Fibroblast of skin of left quadriceps (primary cell): ENCODE data around the gene PRM3.

Source experiments
- DNase-seq, 2 experiments: peaks; one replicate each; pipeline ENCODE4 v3.0.0-alpha.2; 2013; ENCODE audit warnings: low read depth in 2 of 2

Gene PRM3

DNA sequence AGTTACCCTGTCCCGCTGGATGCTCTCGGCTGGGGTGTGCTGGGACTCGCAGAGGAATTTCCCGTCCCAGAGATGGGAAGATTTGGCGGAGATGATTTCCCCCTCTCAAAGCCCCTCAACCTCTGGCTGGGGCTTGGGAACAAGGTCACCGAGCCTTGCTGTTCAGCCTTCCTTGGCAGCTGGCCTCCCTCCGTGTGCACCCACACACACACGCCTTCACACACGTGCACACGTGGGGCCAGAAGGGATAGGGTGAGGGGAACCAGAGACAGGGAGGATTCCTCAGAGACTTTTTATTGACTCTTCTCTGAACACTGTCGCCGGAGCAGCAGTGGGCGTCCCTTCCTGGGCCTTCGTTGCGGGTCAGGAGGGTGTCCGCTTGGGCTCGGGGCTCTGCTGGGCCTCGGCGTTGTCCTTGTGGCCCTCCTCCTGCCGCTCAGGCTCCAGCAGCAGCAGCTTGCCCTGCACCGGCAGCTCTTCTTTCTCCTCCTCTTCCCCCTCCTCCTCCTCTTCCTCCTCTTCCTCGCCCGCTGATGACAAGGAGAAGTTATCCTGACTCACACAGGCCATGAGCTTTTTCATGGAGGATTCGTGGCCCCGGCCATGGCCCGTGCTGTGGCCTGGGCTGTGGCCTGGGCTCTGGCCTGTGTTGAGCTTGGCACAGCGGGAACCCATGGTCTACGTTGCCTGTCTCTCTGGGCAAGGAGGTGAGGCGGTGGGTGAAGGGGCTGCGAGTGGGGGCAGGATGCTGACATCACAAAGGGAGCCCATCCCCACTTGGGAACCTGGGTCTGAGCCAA, at the start of gene PRM3:
PRM3 (minus strand) TSS at position 709 of the 800 bp plus-strand sequence; CDS start at position 675, 34 bp downstream.
- DNase-seq: no peak

DNA sequence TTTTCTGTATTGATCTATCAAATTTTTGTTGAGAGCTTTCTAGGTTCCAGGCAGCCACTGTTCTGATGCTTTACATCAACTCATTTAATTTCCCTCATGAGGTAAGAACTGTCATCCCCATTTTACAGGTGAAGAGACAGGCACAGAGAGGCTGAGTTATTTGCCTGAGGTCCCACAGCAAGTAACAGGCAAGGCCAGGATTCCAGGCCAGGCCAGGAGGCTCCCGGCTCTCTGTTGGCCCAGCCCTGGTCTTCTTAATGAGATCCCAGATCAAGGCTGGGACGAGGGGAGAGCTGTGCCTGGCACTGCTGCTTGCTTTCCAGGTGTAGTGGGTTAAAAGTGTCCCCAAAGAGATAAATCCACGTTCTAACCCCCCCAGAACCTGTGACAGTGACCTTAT, 49.4 kb upstream of the PRM3 start:
- no peak for DNase-seq

DNA sequence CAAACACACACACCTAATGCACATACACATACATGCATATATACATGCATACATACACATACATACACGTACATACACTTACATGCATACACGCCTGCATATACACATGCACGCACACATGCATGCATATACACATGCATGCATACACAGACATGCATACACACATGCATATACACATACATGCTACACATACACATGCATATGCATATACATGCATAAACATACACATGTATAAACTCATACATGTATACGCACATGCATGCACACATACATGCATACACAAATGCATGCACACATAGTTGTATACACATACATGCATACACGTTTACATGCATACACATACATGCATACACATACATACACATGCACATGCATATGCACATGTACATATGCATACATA, 48.2 kb upstream of the PRM3 start:
- DNase-seq: no peak

- no peak for DNase-seq
Measured at GRCh38 chr16:11320170-11320569, 46.7 kb upstream of the PRM3 start.

- DNase-seq: no peak
Measured at GRCh38 chr16:11319529-11320146, 46.2 kb upstream of the PRM3 start.

GRCh38 chr16:11318817-11319216, 45.4 kb upstream of the PRM3 start:
- DNase-seq: no peak

- no peak for DNase-seq
Measured at GRCh38 chr16:11316331-11317015, 43.0 kb upstream of the PRM3 start.

DNA sequence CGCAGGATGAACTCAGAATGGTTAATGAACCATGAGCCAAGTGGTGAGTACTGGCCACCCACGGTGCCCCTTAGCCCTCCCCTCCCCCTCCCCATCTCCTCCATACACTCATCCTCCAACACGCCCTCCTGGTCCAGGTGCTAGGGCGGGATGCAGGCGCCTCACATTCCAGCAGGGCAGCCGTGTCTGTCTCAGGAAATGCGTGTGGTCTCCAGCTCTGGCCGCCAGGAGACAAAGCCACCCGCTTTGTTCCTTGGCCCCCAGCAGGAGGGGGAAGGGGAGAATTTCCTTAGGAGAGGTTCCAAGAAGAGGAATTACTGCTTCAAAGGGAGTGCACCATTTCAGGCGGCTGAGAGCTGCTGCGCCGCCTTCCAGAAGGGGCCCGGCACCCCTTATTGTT, 42.1 kb upstream of the PRM3 start:
- peak; percentile 41 to 47 for DNase-seq

- DNase-seq: no peak
Measured at GRCh38 chr16:11314309-11314894, 41.0 kb upstream of the PRM3 start.

DNA sequence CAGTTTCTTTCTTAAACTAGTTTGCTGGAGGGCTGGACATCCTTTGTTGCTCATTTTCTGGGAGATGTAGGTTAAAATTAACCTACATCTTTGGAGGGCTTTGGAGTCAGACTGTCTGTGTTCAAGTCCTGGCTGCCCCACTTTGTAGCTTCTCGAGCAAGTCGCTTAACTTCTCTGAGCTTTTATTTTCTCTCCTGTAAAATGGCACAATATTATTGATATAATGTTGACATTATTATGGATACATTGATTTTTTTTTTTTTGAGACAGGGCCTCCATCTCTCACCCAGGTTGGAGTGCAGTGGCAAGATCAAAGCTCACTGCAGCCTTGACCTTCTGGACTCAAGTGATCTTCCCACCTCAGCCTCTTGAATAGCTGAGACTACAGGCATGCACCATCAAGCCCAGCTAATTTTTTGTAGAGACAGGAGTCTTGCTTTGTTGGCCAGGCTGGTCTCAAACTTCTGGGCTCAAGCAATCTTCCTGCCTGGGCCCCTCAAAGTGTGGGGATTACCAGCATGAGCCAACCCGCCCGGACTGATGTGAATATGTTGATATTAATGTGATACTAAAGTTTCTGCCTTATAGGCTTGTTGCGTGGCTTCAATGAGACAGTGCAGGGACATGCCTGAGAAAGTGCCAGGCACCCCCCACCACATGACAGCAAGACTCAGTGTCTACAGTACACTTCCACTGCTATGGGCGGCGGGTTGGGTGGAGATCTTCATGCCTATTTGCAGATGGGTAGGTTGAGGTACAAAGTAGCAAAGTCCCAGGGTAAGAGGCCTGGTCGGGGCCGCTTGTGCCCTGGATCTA, 40.3 kb upstream of the PRM3 start:
- DNase-seq: no peak

DNA sequence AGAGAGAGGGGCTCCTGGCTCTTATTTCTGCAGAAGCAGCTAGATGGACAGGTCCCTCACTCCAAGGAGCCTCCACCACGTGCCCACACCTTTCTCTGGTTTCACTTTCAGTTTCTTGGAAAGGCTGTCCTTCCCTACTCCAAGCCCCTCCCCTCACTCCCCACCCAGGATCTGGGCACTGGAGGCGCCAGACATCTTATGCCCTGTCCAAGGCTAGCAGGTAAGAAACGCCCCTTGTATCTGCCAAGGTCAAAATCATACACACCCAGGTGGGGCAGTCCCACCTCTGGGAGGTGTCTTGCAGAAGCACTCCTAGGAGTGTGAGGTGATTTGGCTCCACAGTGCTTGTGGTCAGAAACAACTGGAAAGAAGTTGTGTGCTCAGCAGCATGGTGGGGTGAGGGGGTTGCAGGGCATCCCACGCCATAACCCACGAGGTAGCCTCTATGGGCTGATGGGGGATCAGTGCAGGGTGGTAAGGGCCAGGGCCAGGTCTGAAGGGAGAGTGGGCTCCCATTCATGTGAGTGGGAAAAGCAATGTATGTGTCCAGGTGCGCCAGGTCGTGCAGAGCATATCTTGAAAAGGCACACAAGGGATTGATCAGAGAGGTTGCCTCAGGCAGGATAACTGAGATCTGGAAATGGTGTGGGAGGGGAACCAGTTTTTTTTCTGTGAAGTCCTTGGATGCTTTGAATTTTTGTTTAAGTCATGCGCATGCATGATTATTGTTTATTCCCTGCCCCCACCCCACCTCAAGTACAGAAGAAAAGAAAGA, 39.5 kb upstream of the PRM3 start:
- peak; percentile 47 to 49 for DNase-seq

DNA sequence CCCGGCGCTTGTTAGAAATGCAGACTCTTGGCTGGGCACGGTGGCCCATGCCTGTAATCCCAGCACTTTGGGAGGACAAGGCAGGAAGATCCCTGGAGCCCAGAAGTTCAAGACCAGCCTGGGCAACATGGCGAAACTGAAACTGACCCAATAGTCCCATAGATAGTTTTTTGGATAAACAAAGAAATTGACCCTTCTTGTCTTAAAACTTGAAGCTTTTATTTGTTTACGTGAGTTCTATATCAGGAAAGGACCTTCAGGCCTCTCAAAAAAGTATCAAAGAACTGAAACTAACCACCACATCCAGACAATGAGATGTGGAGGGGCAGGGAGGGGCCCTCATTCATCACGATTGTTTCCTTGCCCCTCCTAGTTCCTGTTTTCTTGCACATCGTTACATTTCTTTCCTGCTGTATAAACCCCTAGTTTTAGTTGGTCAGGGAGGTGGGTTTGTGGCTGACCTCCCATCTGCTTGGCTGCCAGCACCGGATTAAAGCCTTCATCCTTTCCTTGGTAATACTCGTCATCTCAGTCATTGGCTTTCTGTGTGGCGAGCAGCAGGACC, 37.6 kb upstream of the PRM3 start:
- no peak for DNase-seq

DNA sequence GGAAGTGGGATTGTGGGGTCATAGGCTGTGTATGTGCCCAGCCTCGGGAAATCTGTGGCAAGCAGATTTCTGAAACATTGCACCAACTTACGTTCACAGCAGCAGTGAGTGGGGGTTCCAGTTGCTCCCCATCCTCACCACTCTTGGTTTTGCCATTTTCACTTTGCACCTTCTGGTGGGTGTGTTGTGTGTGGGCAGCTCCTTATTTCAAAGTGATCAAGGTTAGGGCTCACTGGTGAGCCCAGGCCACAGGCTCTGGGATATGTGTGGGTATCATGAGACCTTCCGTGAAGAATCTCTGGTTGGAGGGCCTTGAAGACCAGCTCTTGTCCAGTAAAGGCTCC, 37.2 kb upstream of the PRM3 start:
- no peak for DNase-seq

DNA sequence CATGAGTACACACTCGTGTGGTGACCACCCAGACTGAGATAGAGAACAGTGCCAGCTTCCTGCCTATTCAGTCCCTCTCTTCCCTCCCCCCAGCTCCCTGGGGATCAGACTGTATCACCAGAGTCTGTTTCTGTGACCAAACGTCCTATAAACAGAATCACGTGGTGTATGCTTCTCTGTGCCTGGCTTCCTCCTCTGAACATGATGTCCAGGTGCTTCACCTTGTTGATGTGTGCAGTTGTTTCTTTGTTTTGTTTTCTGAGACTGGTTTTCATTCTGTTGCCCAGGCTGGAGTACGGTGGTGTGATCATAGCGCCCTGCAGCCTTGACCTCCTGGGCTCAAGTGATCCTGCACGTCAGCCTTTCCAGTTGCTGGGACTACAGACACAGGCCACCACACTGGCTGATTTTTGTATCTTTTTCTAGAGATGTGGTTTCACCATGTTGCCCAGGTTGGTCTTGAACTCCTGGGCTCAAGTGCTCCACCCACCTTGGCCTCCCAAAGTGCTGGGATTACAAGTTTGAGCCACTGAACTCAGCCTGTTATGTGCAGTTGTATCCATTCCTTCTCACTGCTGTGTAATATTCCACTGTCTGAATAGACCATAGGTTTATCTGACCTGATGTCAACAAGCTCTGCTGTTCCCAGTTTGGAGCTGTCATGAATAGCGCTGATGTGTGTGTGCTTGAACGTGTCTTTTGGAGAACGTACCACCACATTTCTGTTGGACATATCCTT, 36.6 kb upstream of the PRM3 start:
- DNase-seq: no peak

DNA sequence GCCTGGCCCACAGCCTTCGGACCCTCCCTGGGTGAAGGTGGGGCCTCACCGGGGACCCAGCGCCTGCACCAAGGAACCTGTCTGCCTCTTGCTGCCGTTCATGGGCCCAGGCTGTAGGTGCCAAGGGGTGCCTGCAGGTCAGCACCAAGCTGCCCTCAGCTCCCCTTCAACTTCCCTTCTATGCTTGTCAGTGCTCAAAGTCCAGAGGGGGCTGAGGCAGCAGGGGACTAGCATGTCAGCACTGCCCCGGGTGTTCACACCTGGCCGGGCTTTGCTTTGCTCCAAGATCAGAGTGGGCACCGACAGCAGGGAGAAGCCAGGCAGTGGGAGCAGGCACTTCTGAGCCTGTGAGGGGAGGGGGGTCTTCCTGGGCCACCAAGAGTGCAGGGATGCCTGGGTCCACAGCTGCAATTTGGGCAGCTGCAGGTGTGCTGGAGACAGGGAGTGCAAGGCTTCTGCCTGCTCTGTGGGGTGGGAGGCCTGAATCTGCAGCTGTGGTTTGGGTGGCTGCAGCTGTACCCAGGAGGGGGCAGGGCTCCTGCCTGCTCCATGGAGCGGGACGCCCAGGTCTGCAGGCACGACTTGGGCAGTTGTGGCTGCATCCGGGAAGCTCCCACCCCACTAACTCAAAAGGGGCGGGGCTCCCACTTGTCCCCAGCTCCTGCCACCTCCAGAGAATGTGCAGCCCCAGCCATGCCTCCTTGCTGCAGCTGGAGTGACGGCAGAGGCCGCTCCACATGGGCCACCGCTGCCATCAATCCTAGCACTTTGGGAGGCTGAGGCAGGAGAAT, 35.3 kb upstream of the PRM3 start:
- no peak for DNase-seq

GRCh38 chr16:11307639-11308492, 34.4 kb upstream of the PRM3 start:
- no peak for DNase-seq

DNA sequence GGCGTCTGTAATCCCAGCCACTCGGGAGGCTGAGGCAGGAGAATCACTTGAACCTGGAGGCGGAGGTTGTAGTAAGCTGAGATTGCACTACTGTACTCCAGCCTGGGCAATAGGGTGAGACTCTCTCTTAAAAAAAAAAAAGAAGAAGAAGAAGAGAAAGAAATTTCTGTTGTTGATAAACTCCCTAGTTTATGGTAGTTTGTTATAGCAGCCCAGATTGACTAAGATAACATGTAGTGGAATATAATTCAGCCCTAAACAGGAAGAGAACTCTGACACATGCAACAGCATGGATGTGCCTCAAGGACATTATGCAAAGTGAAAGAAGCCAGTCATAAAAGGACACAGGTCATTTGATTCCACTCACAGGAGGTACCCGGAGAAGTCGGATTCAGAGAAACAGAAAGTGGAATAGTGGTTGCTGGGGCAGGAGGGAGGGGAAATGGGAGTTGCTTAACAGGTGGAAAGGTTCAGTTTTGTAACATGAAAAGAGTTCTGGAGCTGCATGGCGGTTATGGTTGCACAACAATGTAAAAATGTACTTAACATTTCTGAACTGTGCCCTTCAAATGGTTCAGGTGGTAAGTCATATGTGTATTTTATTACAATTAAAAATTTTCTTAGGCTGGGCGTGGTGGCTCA, 33.7 kb upstream of the PRM3 start:
- no peak for DNase-seq

- no peak for DNase-seq
Measured at GRCh38 chr16:11306381-11306780, 33.0 kb upstream of the PRM3 start.
